Measurements from ENCODE around the gene ANKRD33B. TPM values are rescaled to one million over a fixed set of nuclear protein-coding genes. Genes with fewer than 3 reads are reported as not detected.

Gene ANKRD33B
- total and polyA plus RNA-seq, 9 of the 15 experiments (the other 6 are each of a cell fraction or from before 2014, with no cell fraction given): 0.10 to 1.7 (median 0.40) TPM

DNA sequence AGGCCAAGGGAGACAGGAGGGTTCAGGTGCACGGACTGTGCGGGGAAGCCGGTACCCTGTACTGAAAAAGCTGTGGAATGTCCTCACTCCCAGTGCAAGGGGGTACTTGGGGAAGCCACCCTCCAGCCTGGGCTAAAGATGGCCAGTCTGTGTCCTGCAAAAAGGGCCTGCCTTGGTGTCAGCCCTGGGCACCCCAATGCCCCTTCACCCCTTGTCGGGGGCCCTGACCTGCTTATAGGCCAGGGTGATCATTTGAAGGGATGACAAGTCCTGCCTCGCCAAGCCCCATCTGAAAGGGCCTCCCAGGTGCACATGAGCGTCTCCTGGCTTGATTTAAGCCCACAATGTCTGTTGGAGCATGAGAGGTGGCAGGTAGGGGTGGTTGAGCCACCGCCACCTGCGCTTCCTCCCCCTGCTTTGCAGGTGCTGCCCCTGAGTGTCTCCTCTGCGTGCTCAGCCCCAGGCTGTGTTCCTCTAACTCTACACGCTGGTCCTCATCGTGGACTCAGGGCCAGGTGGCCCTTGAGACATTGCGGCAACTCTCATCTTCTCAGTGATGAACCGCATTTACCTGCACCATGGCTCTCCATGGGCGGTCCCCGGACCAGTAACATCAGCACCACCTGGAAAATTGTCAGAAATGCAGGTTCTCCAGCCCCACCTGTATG is 97.0 kb downstream of the ANKRD33B start:
- Histone ChIP-seq H3K9ac (ENCODE audit: insufficient read depth in 1 of 2, low read depth in 2 of 2, low read length in 2 of 2) (no peak overlapping the region), H3K9me3 (replicated peaks; ENCODE audit: control insufficient read depth, insufficient read depth, low read depth, low read length) (no peaks in the 10 kb centered on the region), H3K27ac (ENCODE audit: extremely low read depth, low read depth, low read length) (no peak overlapping the region), H3K4me2 (ENCODE audit: insufficient read depth, low read length) (no peak overlapping the region), H3K9me1 (ENCODE audit: control insufficient read depth, insufficient read depth, low read length) (no peaks in the 10 kb centered on the region), H2AFZ (ENCODE audit: low read depth, low read length) (no peak overlapping the region), H3K36me3 (ENCODE audit: control insufficient read depth, insufficient read depth, low read length) (no peaks in the 10 kb centered on the region), H3K4me3 (no peak overlapping the region), H3K79me2 (ENCODE audit: control insufficient read depth, insufficient read depth, low read length) (no peaks in the 10 kb centered on the region), H3K27me3 (ENCODE audit: control insufficient read depth in 2 of 2, insufficient read depth in 2 of 2, low read length in 2 of 2) (peaks cover 55 to 66% of the 10 kb centered on the region in 2 experiments), H4K20me1 (replicated peaks; ENCODE audit: control insufficient read depth, insufficient read depth, low read length) (peaks cover 10% of the 10 kb centered on the region; the same call in 1 of the 2 replicates), H3K4me1 (replicated peaks in 1 of 2; ENCODE audit: control insufficient read depth in 2 of 2, insufficient read depth in 2 of 2, low read length in 2 of 2) (0 out of 5 replicates have a peak, but pooled peaks cover 0 to 3% of the 10 kb centered on the region in 2 experiments)
- FAIRE-seq (no peak), DNase-seq (ENCODE audit: extremely low read depth in 1 of 4, low spot score in 3 of 4) (no peak), ATAC-seq (no peak)
- ChIA-PET CTCF (ENCODE audit: low intra/inter-chr PET ratio) (no interaction called here), POLR2A (interaction anchor here (1.0 kb wide), 1 partner anchor 53 kb away, joined by 3 read pairs; no protein-coding TSS in a partner anchor)
- BruUV-seq (replicated peaks): no TSS peak
- intact Hi-C loops (cut with micrococcal nuclease) (no loop called here), in situ Hi-C loops (cut with MboI) (no loop called here)
- TF ChIP-seq NCOA2 (IDR thresholded peaks at IDR 0.05; ENCODE audit: partially characterized antibody in 2 of 2): no peak
- WGBS (ENCODE audit: insufficient coverage, low coverage, missing lambda C conversion rate): 3% methylated on average over 15 of the region's 15 CpGs

DNA sequence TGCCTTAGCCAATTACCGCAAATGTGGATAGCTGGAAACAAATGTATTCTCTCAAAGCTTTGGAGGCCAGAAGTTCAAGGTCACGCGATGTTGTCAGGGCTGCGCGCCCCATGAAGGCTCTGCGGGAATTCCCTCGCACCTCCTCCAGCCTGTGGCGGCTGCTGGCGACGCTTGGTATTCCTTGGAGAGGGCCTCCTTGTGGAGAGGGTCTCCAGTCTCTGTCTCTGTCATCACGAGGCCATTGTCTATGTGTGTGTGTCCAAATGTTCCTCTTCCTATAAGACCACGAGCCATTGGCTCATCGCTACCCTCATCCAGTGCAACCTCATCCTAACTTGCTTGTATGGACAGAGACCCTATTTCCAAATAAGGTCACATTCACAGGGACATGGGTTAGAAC is 97.5 kb downstream of the ANKRD33B start:
- ATAC-seq (no peak), FAIRE-seq (no peak), DNase-seq (ENCODE audit: extremely low read depth in 1 of 4, low spot score in 3 of 4) (no peak)
- WGBS (ENCODE audit: insufficient coverage, low coverage, missing lambda C conversion rate): 8% methylated on average over 13 of the region's 13 CpGs
- Histone ChIP-seq H3K4me2 (ENCODE audit: insufficient read depth, low read length) (no peak overlapping the region), H3K4me1 (replicated peaks in 1 of 2; ENCODE audit: control insufficient read depth in 2 of 2, insufficient read depth in 2 of 2, low read length in 2 of 2) (0 out of 5 replicates have a peak, but pooled peaks cover 0 to 3% of the 10 kb centered on the region in 2 experiments), H2AFZ (ENCODE audit: low read depth, low read length) (no peak overlapping the region), H3K36me3 (ENCODE audit: control insufficient read depth, insufficient read depth, low read length) (no peaks in the 10 kb centered on the region), H3K9ac (ENCODE audit: insufficient read depth in 1 of 2, low read depth in 2 of 2, low read length in 2 of 2) (no peak overlapping the region), H3K4me3 (no peak overlapping the region), H3K27ac (ENCODE audit: extremely low read depth, low read depth, low read length) (no peak overlapping the region), H4K20me1 (replicated peaks; ENCODE audit: control insufficient read depth, insufficient read depth, low read length) (peaks cover 10% of the 10 kb centered on the region; the same call in 1 of the 2 replicates), H3K9me1 (ENCODE audit: control insufficient read depth, insufficient read depth, low read length) (no peaks in the 10 kb centered on the region), H3K79me2 (ENCODE audit: control insufficient read depth, insufficient read depth, low read length) (no peaks in the 10 kb centered on the region), H3K27me3 (ENCODE audit: control insufficient read depth in 2 of 2, insufficient read depth in 2 of 2, low read length in 2 of 2) (peaks cover 51 to 66% of the 10 kb centered on the region in 2 experiments), H3K9me3 (replicated peaks; ENCODE audit: control insufficient read depth, insufficient read depth, low read depth, low read length) (no peaks in the 10 kb centered on the region)
- CTCF ChIA-PET (ENCODE audit: low intra/inter-chr PET ratio): no interaction called here
- intact Hi-C loops (cut with micrococcal nuclease) (no loop called here), in situ Hi-C loops (cut with MboI) (no loop called here)
- POLR2A ChIA-PET: no interaction called here
- BruUV-seq (replicated peaks): no TSS peak
- no peak for TF ChIP-seq RBM15 (IDR thresholded peaks at IDR 0.05; ENCODE audit: insufficient read depth, low read length)
- no peak for TF ChIP-seq CXXC5 (CRISPR knock-in tag; IDR thresholded peaks at IDR 0.05)
- TF ChIP-seq ZNF175 (CRISPR knock-in tag; IDR thresholded peaks at IDR 0.05; ENCODE audit: low read depth): no peak
- TF ChIP-seq, protein P1, sequence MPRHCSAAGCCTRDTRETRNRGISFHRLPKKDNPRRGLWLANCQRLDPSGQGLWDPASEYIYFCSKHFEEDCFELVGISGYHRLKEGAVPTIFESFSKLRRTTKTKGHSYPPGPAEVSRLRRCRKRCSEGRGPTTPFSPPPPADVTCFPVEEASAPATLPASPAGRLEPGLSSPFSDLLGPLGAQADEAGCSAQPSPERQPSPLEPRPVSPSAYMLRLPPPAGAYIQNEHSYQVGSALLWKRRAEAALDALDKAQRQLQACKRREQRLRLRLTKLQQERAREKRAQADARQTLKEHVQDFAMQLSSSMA (CRISPR knock-in tag; IDR thresholded peaks at IDR 0.05): no peak
- TF ChIP-seq RNF2 (IDR thresholded peaks at IDR 0.05): no peak
- TF ChIP-seq MED1 (CRISPR knock-in tag; IDR thresholded peaks at IDR 0.05; ENCODE audit: borderline replicate concordance): no peak
- TF ChIP-seq ZNF445 (CRISPR knock-in tag; IDR thresholded peaks at IDR 0.05; ENCODE audit: low read depth): no peak
- no peak for TF ChIP-seq TARDBP (IDR thresholded peaks at IDR 0.05)
- TF ChIP-seq, protein P2, sequence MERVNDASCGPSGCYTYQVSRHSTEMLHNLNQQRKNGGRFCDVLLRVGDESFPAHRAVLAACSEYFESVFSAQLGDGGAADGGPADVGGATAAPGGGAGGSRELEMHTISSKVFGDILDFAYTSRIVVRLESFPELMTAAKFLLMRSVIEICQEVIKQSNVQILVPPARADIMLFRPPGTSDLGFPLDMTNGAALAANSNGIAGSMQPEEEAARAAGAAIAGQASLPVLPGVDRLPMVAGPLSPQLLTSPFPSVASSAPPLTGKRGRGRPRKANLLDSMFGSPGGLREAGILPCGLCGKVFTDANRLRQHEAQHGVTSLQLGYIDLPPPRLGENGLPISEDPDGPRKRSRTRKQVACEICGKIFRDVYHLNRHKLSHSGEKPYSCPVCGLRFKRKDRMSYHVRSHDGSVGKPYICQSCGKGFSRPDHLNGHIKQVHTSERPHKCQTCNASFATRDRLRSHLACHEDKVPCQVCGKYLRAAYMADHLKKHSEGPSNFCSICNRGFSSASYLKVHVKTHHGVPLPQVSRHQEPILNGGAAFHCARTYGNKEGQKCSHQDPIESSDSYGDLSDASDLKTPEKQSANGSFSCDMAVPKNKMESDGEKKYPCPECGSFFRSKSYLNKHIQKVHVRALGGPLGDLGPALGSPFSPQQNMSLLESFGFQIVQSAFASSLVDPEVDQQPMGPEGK (CRISPR knock-in tag; IDR thresholded peaks at IDR 0.05; ENCODE audit: borderline replicate concordance): no peak
- TF ChIP-seq KHSRP (IDR thresholded peaks at IDR 0.05): no peak
- no peak for TF ChIP-seq BACH1 (tag; IDR thresholded peaks at IDR 0.05)
- no peak for TF ChIP-seq TAF7 (tag; IDR thresholded peaks at IDR 0.05)
- no peak for TF ChIP-seq SMAD1 (IDR thresholded peaks at IDR 0.05; ENCODE audit: low read depth, low read length, partially characterized antibody)
- no peak for TF ChIP-seq TBL1XR1 (IDR thresholded peaks at IDR 0.05; ENCODE audit: low read length in 2 of 2)

All from K562 (cell line).